GM19438 (cell line): Measurements from ENCODE around the gene PNPLA1.
A peak's percentile ranks its signal among the peaks of the same experiment; 100 is the strongest.

Source experiments
- ATAC-seq: cut with Tn5 transposase; IDR thresholded peaks from one replicate; pipeline ENCODE4 v1.9.1; 2021; ENCODE audit warnings: low read depth; ENCODE audit not compliant: unreplicated experiment

Gene PNPLA1

DNA sequence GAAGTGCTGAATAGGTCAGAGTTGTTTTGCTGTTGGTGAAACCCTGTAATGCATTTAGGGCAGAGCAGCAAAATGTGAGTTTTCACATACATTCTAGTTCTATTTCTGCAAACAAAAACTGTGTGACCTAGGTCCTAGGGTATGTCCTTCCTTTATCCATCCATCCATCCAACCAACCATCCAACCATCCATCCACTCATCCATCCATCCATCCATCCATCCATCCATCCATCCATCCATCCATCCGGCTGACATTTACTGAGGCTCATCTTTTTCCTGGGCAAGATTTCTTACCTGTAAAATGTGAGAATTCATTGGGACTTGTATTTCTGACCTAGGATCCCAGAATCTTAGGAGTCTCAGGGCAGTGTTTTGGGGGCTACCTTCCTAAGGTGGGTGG lies 14.5 kb downstream of the PNPLA1 start:
- ATAC-seq, result no peak

DNA sequence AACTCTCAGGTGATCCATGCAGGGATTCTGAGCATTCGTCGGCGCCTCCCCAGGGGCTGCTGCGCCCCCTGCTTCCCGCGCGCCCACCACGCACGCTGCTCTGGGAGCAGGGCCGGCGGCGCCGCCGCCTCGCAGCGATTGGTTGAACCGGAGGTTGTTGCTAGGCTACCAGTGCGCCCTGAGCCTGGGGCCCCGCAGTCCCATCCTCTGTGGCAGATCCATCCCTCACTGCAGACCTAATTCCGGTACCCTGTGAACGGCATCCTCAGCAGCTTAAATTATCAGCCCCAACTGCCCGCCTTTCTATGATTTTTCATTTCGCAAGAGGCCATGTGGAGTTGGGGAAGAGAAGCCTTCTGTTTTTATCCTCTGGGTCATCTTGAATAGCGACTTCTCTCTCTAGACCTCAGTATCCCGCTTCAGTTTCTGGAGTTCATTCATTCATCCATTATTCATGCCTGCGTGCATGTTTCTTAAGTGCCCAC lies 15.4 kb downstream of the PNPLA1 start:
- ATAC-seq, result no peak

- ATAC-seq, result no peak
These were observed 15.9 kb downstream of the PNPLA1 start for GRCh38 chr6:36285797-36286196.

GRCh38 chr6:36286858-36287257 lies 17.0 kb downstream of the PNPLA1 start:
- no peak for ATAC-seq

GRCh38 chr6:36289281-36289878 lies 19.5 kb downstream of the PNPLA1 start:
- ATAC-seq, result no peak

DNA sequence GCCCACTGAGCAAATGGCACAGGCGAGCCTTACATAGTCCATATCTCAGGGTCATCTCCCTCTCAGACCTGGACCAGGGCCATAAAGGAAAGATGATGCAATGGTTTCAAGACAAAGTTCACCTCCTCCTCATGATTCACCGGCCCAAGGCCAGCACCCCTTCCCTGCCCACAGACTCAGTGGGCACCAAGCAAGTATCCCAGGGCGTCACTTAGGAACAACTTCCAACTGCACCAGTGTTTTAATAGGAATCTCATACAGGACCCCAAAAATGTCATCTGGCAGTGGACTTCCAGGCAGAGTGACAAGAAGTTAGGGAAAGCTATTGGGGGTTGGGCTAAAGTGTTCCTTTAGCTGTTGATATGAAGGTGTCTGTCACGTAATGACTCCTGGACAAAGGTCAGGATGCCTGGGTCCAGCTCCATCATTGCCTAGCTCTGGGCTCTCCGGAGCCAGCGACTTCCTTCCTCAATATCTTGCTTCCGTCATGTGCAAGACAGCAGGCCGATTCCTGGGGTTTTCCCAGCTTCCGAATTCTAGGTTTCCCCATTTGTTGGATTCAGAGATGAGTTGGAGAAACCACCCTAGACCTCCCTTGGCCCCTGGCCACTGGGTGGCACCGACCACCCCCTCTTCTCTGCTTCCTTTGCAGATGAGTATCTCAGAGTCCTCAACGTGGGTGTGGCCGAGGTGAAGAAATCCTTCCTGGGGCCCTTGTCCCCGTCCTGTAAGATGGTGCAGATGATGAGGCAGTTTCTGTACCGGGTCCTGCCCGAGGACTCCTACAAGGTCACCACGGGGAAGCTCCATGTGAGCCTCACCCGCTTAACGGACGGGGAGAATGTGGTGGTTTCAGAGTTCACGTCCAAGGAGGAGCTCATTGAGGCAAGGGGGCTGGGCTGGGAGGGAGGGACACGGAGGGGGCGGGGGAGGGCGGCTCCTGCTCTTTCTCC lies 21.1 kb downstream of the PNPLA1 start:
- no peak for ATAC-seq

DNA sequence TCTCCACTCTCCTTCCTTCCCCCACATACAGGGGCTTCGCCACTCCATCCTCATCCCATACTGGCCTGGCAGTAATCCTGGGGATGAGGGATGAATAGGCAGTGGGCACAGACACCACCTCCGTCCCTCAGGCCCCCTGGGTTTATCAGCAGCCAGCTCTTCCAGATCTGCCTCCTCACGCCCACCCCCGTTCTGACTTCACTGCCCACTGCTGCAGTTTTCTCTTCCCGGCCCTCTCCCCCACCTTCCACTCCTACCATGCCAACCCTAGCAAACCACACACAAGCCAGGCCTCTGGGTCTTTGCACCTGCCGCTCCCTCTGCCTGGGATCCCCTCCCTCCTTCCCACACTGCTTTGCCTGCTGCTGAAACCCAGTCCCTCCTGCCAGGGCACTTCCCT lies 22.3 kb downstream of the PNPLA1 start:
- ATAC-seq, result no peak

DNA sequence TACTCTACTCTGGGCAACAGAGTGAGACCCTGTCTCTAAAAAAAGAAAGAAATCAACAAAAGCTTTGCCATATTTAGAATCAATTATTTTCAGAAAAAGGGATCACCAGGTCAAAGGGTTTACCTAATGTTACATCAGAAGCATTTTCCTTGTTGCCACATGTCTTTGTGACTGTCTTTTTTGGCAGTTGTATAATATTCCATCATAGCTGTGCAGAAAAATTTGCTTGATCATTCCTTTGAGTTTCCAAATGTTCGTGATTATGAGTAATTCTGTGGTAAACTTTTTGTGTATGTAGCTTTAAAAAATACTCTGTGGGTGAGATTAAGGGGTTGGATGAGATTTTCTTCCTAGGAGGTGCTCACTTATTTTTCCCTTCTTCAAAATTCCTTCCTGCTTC lies 26.4 kb downstream of the PNPLA1 start:
- no peak for ATAC-seq

- ATAC-seq, result no peak
These were observed 27.2 kb downstream of the PNPLA1 start for GRCh38 chr6:36297051-36297450.

GRCh38 chr6:36297511-36297910 lies 27.7 kb downstream of the PNPLA1 start:
- ATAC-seq, result no peak

DNA sequence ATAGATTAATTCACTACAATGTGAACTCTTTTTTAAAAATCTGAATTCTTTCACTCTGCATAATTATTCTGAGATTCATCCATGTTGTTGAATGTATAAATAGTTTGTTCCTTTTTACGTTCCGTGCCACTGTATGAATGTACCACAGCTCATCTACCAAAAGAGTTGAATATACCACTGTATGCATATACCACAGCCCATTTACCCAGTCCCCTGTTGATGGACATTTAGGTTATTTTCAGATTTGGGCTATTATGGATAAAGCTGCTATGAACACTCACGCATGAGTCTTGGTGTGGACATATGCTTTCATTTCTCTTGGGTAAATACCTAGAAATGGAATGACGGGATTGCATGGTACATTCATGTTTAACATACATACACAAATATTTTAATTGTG lies 28.2 kb downstream of the PNPLA1 start:
- ATAC-seq, result no peak

DNA sequence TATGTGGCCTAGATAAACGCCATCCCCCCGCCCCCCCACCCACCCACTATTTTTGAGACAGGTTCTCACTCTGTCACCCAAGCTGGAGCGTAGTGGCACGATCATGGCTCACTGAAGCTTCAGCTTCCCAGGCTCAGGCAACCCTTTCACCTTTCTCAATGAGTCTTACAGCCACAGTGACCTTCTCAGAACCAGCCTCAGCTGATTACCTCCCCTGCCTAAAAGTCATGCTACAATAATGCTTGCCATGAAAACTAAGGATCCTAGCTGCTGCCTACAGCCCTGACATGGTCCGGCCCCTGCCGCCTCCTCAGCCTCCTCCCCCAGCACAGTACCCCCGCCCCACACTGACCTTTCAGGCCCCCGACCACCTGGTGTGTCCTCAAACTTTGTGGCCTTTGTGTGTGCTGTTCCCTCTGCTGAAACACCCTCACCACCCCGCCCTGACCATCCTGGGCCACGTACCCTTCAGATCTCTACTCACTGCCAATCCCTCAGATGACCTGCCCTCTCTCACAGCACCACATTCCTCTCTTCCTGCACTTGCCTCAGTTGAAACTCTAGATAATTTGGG lies 31.3 kb downstream of the PNPLA1 start:
- ATAC-seq, result no peak

GRCh38 chr6:36301781-36302180 lies 31.9 kb downstream of the PNPLA1 start:
- ATAC-seq, result no peak

DNA sequence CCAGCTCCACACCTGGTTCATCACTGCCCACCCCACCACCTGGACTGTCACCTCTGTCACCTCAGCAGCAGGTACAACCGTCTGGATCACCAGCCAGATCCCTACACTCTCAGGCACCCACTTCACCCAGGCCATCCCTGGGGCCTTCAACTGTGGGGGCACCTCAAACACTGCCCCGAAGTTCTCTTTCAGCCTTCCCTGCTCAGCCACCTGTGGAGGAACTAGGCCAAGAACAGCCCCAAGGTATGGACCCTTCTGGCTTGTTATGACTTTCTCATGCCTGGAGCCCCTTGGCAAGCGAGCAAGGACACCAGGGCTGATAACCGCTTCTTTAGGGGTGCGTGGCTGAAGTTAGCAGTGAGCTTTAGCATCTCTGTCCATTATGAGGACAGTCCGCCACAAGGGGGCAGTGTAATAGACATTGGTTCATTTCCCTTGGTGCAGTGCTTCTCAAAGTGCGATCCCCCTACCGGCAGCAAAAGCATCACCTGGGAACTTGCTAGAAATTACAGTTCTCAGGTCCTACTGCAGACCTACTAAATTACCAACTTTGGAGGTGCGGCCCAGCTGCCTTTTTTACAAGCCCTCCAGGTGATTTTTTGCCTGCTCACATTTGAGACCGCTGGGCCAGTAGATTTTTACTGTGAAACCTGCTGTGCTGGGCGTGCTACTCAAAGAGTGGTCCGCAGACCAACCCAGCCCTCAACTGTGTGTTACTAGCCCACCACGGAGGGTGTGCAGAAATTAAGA lies 32.5 kb downstream of the PNPLA1 start:
- no peak for ATAC-seq

DNA sequence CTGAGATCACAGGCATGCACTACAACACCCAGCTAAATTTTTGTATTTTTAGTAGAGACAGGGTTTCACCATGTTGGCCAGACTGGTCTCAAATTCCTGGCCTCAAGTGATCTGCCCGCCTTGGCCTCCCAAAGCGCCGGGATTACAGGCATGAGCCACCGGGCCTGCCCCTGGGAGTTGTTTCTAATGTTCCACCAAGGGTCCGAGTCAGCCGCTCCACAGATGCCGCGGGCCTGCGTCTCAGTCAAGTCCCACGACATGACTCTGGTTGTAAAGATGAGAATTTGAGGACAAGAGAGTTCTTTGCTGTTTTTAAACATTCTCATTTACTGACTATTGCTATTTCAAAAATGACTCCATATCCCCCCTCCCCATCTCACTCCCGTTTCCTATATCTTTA lies 36.0 kb downstream of the PNPLA1 start:
- no peak for ATAC-seq

- ATAC-seq, result no peak
These were observed 36.5 kb downstream of the PNPLA1 start for GRCh38 chr6:36306375-36306774.

DNA sequence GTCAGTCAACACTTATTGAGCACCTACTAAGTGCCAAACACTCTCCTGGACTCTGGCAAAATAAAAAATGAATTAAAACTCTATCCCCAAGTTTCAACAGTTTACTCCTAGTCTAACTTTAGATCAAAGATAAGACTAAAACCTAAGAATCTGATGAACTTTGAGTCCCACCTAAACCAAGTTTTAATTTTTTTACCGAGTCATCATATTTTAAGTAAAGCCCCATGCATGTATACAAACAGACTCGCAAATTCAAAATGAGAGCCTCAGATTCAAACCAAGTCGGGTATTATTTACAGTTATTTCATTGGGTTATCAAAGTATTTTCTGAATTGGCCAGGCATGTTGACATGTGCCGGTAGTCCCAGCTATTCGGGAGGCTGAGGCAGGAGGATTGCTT lies 38.7 kb downstream of the PNPLA1 start:
- no peak for ATAC-seq

GRCh38 chr6:36309203-36309602 lies 39.3 kb downstream of the PNPLA1 start:
- ATAC-seq, result no peak

DNA sequence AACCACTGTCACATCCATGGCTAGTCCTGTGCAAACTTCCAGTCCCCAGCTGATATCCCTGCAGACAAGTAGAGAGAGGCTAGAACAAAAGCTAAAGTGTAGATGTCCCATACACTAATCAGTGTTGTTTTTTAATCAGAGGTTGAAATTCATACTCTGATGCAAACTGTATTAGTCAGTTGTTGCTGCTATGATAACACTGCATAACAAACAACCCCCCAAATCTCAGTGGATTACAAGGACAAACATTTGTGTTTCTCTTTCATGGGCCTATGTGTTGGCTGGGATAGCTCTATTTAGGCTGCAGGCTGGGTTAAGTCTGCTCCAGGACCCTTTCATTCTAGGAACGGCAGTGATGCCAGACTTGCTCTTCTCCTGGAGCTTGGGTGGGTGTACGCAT lies 40.0 kb downstream of the PNPLA1 start:
- ATAC-seq, result no peak

- ATAC-seq, result peak; percentile 69
These were observed 43.2 kb downstream of the PNPLA1 start for GRCh38 chr6:36312854-36313648.
